ENCODE data around the gene ZBTB43.

- no peak for TF ChIP-seq CTCF (IDR thresholded peaks at IDR 0.05; ENCODE audit: low read depth, low read length, missing input control)
- no peak for TF ChIP-seq JUND (IDR thresholded peaks at IDR 0.05)
- TF ChIP-seq MAX (IDR thresholded peaks at IDR 0.05): no peak
- TF ChIP-seq YY1 (IDR thresholded peaks at IDR 0.05): no peak
Observed at GRCh38 chr9:126844085-126844484, 39.2 kb downstream of the ZBTB43 start.
